ENCODE results near the gene PIBF1.
"Not testable (repeated sequence)": the region's sequence is repeated elsewhere in the genome, so short reads cannot be mapped to it uniquely, and the experiment has no call there.

PIBF1 gene

GRCh38 chr13:72823081-72823480 is 41.1 kb downstream of the PIBF1 start:
- DNase-seq, result no peak

- no peak for DNase-seq
Measured at GRCh38 chr13:72823724-72824123, 41.8 kb downstream of the PIBF1 start.

- DNase-seq, result no peak
Measured at GRCh38 chr13:72834601-72835000, 52.7 kb downstream of the PIBF1 start.

GRCh38 chr13:72839831-72840426 is 58.0 kb downstream of the PIBF1 start:
- DNase-seq, result no peak

GRCh38 chr13:72842991-72843390 is 61.1 kb downstream of the PIBF1 start:
- no peak for DNase-seq

- DNase-seq, result not testable (repeated sequence)
Measured at GRCh38 chr13:72845148-72845547, 63.2 kb downstream of the PIBF1 start.

- DNase-seq, result no peak
Measured at GRCh38 chr13:72849571-72849970, 67.6 kb downstream of the PIBF1 start.

- no peak for DNase-seq
Measured at GRCh38 chr13:72850959-72851677, 69.2 kb downstream of the PIBF1 start.

- DNase-seq, result no peak
Measured at GRCh38 chr13:72851678-72852014, 69.7 kb downstream of the PIBF1 start.

GRCh38 chr13:72852207-72852606 is 70.3 kb downstream of the PIBF1 start:
- no peak for DNase-seq

- no peak for DNase-seq
Measured at GRCh38 chr13:72853000-72853399, 71.1 kb downstream of the PIBF1 start.

GRCh38 chr13:72864142-72865011 is 82.4 kb downstream of the PIBF1 start:
- no peak for DNase-seq

GRCh38 chr13:72868229-72868628 is 86.3 kb downstream of the PIBF1 start:
- no peak for DNase-seq

GRCh38 chr13:72875233-72875632 is 93.3 kb downstream of the PIBF1 start:
- no peak for DNase-seq

GRCh38 chr13:72884101-72884500 is 102.2 kb downstream of the PIBF1 start:
- DNase-seq, result no peak

GRCh38 chr13:72886272-72887067 is 104.5 kb downstream of the PIBF1 start:
- no peak for DNase-seq

- DNase-seq, result no peak
Measured at GRCh38 chr13:72889495-72889894, 107.6 kb downstream of the PIBF1 start.

GRCh38 chr13:72890546-72890945 is 108.6 kb downstream of the PIBF1 start:
- no peak for DNase-seq

- no peak for DNase-seq
Measured at GRCh38 chr13:72891423-72891822, 109.5 kb downstream of the PIBF1 start.

- DNase-seq, result no peak
Measured at GRCh38 chr13:72896869-72897268, 114.9 kb downstream of the PIBF1 start.

GRCh38 chr13:72901546-72901945 is 119.6 kb downstream of the PIBF1 start:
- not testable (repeated sequence) for DNase-seq

- no peak for DNase-seq
Measured at GRCh38 chr13:72908416-72908815, 126.5 kb downstream of the PIBF1 start.

- DNase-seq, result no peak
Measured at GRCh38 chr13:72911981-72912380, 130.0 kb downstream of the PIBF1 start.
